H1 (cell line): ENCODE data around the gene KTI12. TPM values are rescaled to one million over a fixed set of nuclear protein-coding genes. Genes with fewer than 3 reads are reported as not detected.
A peak's percentile ranks its signal among the peaks of the same experiment; 100 is the strongest.

ENCODE experiments used
- CTCF ChIA-PET: fragments of 300-600 bp; sonication (Branson Sonifier 250); formaldehyde crosslinking; loops from one replicate; lab custom pipeline; 2021; ENCODE audit not compliant: partially characterized antibody; lab: Charles Lee
- POLR2A ChIA-PET: fragments of 300-600 bp; sonication (Branson Sonifier 250); formaldehyde crosslinking; loops from one replicate; lab custom pipeline; 2021; ENCODE audit warnings: inconsistent platforms; ENCODE audit not compliant: partially characterized antibody; lab: Charles Lee
- DNase-seq, 2 experiments: peaks; one replicate each; pipeline versions ENCODE4 v3.0.0 to v3.0.0-alpha.2; 2010 to 2022; ENCODE audit warnings: low spot score in 2 of 2, low read depth in 1 of 2, mixed read lengths in 1 of 2
- FAIRE-seq: peaks from 2 replicates; lab custom pipeline; 2011; peaks lifted over from hg19 to GRCh38; lab: Jason Lieb, UNC
- H2AFZ ChIP-seq: 2 replicates; pipeline ENCODE4 v1.8.1; 2012; ENCODE audit warnings: low read length, inconsistent platforms
- H2AK5ac ChIP-seq: 2 replicates; pipeline ENCODE4 v1.6.1; 2013; ENCODE audit warnings: low read depth, low read length
- H2BK120ac ChIP-seq: replicated peaks from 2 replicates; pipeline ENCODE3; 2013; ENCODE audit warnings: low read depth, low read length, inconsistent platforms
- H2BK12ac ChIP-seq: 2 replicates; pipeline ENCODE4 v1.6.1; 2013; ENCODE audit warnings: low read depth, low read length
- H2BK15ac ChIP-seq: 2 replicates; pipeline ENCODE4 v1.6.1; 2013; ENCODE audit warnings: low read length
- H2BK20ac ChIP-seq: 2 replicates; pipeline ENCODE4 v1.6.1; 2013; ENCODE audit warnings: low read length
- H2BK5ac ChIP-seq: 2 replicates; pipeline ENCODE4 v1.6.1; 2013; ENCODE audit warnings: low read depth, low read length
- H3K14ac ChIP-seq: 2 replicates; pipeline ENCODE4 v1.6.1; 2013; ENCODE audit warnings: inconsistent platforms; ENCODE audit not compliant: insufficient read length
- H3K18ac ChIP-seq: 2 replicates; pipeline ENCODE4 v1.6.1; 2013; ENCODE audit warnings: low read length; ENCODE audit errors: extremely low read depth
- H3K23ac ChIP-seq: 2 replicates; pipeline ENCODE4 v1.6.1; 2013; ENCODE audit warnings: inconsistent platforms; ENCODE audit not compliant: insufficient read length
- H3K23me2 ChIP-seq: 2 replicates; pipeline ENCODE4 v1.6.1; 2013; ENCODE audit warnings: low read depth, low read length
- H3K27ac ChIP-seq: 2 replicates; pipeline ENCODE4 v1.6.1; 2011; ENCODE audit warnings: low read depth, low read length, inconsistent platforms
- H3K27me3 ChIP-seq, 4 experiments: replicated peaks in 1 of 4; 1 replicate in 1 of 4; 2 replicates in 3 of 4; pipeline versions ENCODE4 v1.6.1 to v1.8.1; 2011 to 2013; ENCODE audit warnings: low read length in 3 of 4, mild to moderate bottlenecking in 3 of 4, inconsistent platforms in 2 of 4, mixed read lengths in 2 of 4, moderate library complexity in 1 of 4; ENCODE audit not compliant: control insufficient read depth in 3 of 4, insufficient read depth in 3 of 4; ENCODE audit errors: extremely low read depth in 1 of 4
- H3K36me3 ChIP-seq, 4 experiments: 2 replicates each; pipeline versions ENCODE4 v1.6.1 to v1.8.1; 2011 to 2013; ENCODE audit warnings: mild to moderate bottlenecking in 4 of 4, low read length in 3 of 4, moderate library complexity in 2 of 4, control low read depth in 1 of 4, inconsistent platforms in 1 of 4; ENCODE audit not compliant: insufficient read depth in 4 of 4, control insufficient read depth in 2 of 4
- H3K4ac ChIP-seq: replicated peaks from 2 replicates; pipeline ENCODE3; 2013; ENCODE audit warnings: low read length, low read depth, mixed read lengths, inconsistent platforms; ENCODE audit not compliant: insufficient read length
- H3K4me1 ChIP-seq, 4 experiments: replicated peaks in 1 of 4; 1 replicate in 1 of 4; 2 replicates in 3 of 4; pipeline versions ENCODE4 v1.6.1 to v1.8.1; 2011 to 2013; ENCODE audit warnings: low read length in 3 of 4, inconsistent platforms in 2 of 4, mixed read lengths in 1 of 4; ENCODE audit not compliant: insufficient read depth in 4 of 4, control insufficient read depth in 3 of 4
- H3K4me2 ChIP-seq, 2 experiments: 2 replicates each; pipeline versions ENCODE4 v1.6.1 to v1.8.1; 2011 to 2013; ENCODE audit warnings: low read depth in 2 of 2, low read length in 2 of 2, control low read depth in 1 of 2, inconsistent platforms in 1 of 2, mild to moderate bottlenecking in 1 of 2; ENCODE audit not compliant: insufficient read depth in 1 of 2
- H3K4me3 ChIP-seq, 4 experiments: fragments of 200-600, 300-600 bp in 1 of 4; sonication (generic), shearing (Covaris generic), sonication (Bioruptor Twin) in 1 of 4; 2 replicates each; pipeline versions ENCODE4 v1.5.1 to v1.8.1; 2011 to 2016; ENCODE audit warnings: low read length in 4 of 4, low read depth in 3 of 4, control low read depth in 2 of 4, inconsistent platforms in 2 of 4, mild to moderate bottlenecking in 2 of 4, mixed read lengths in 1 of 4, moderate library complexity in 1 of 4; ENCODE audit not compliant: insufficient read depth in 2 of 4; ENCODE audit errors: extremely low read depth in 1 of 4
- H3K56ac ChIP-seq: replicated peaks from 2 replicates; pipeline ENCODE3; 2013; ENCODE audit warnings: low read depth, mild to moderate bottlenecking, mixed read lengths, low read length, inconsistent platforms; ENCODE audit not compliant: insufficient read length
- H3K79me1 ChIP-seq: 2 replicates; pipeline ENCODE4 v1.6.1; 2013; ENCODE audit warnings: low read depth, low read length, control low read depth
- H3K79me2 ChIP-seq, 2 experiments: 2 replicates each; pipeline versions ENCODE4 v1.6.1 to v1.8.1; 2012 to 2013; ENCODE audit warnings: low read length in 2 of 2, mild to moderate bottlenecking in 2 of 2, inconsistent platforms in 1 of 2; ENCODE audit not compliant: insufficient read depth in 2 of 2, control insufficient read depth in 1 of 2
- H3K9ac ChIP-seq, 4 experiments: replicated peaks in 1 of 4; 1 replicate in 1 of 4; 2 replicates in 3 of 4; pipeline versions ENCODE4 v1.6.1 to v1.8.1; 2011 to 2013; ENCODE audit warnings: low read depth in 3 of 4, low read length in 3 of 4, control low read depth in 2 of 4, mild to moderate bottlenecking in 2 of 4, moderate library complexity in 2 of 4, inconsistent platforms in 1 of 4; ENCODE audit errors: extremely low read depth in 1 of 4
- H3K9me3 ChIP-seq, 2 experiments: 2 replicates each; pipeline versions ENCODE4 v1.6.1 to v1.8.1; 2012 to 2013; ENCODE audit warnings: mild to moderate bottlenecking in 2 of 2, moderate library complexity in 2 of 2, control low read depth in 1 of 2, inconsistent platforms in 1 of 2, low read depth in 1 of 2, low read length in 1 of 2, mixed read lengths in 1 of 2; ENCODE audit not compliant: insufficient read depth in 2 of 2
- H4K20me1 ChIP-seq, 2 experiments: replicated peaks in 1 of 2; 2 replicates each; pipeline versions ENCODE3 to v1.8.1; 2011 to 2013; ENCODE audit warnings: inconsistent platforms in 2 of 2, low read length in 2 of 2, mild to moderate bottlenecking in 1 of 2; ENCODE audit not compliant: insufficient read depth in 2 of 2, control insufficient read depth in 1 of 2
- H4K5ac ChIP-seq: 2 replicates; pipeline ENCODE4 v1.6.1; 2013; ENCODE audit warnings: low read length, low read depth, mixed read lengths, inconsistent platforms; ENCODE audit not compliant: insufficient read length
- H4K8ac ChIP-seq: 2 replicates; pipeline ENCODE4 v1.8.0; 2013; ENCODE audit warnings: mild to moderate bottlenecking, moderate library complexity, low read length, inconsistent platforms; ENCODE audit not compliant: insufficient read depth; ENCODE audit errors: extremely low read depth
- H4K91ac ChIP-seq: replicated peaks from 2 replicates; pipeline ENCODE3; 2013; ENCODE audit warnings: low read length, mixed read lengths, inconsistent platforms; ENCODE audit not compliant: insufficient read length
- BCL11A ChIP-seq, 2 experiments: IDR thresholded peaks; one replicate each; pipeline ENCODE4 v1.6.1; 2011; ENCODE audit warnings: low read depth in 2 of 2, low read length in 2 of 2, mild to moderate bottlenecking in 2 of 2
- BRCA1 ChIP-seq: IDR thresholded peaks from 2 replicates; pipeline ENCODE4 v1.6.1; 2012; ENCODE audit warnings: low read depth, low read length, improper control_type of control experiment
- CTBP2 ChIP-seq: IDR thresholded peaks from 2 replicates; pipeline ENCODE4 v1.7.0; 2011; ENCODE audit warnings: borderline replicate concordance, mild to moderate bottlenecking, moderate library complexity, mixed read lengths, low read length; ENCODE audit not compliant: insufficient read depth, insufficient read length
- GABPA ChIP-seq: IDR thresholded peaks from 2 replicates; pipeline ENCODE4 v1.6.1; 2011; ENCODE audit warnings: mild to moderate bottlenecking, low read length, moderate library complexity, borderline replicate concordance; ENCODE audit not compliant: insufficient read depth
- JUN ChIP-seq: IDR thresholded peaks from 2 replicates; pipeline ENCODE4 v1.6.1; 2011; ENCODE audit warnings: low read depth, mild to moderate bottlenecking, improper control_type of control experiment, low read length
- NANOG ChIP-seq: IDR thresholded peaks from 2 replicates; pipeline ENCODE4 v1.6.1; 2011; ENCODE audit warnings: low read length, low read depth, mild to moderate bottlenecking, inconsistent platforms; ENCODE audit not compliant: insufficient read depth, poor library complexity, severe bottlenecking
- POLR2A ChIP-seq, 2 experiments: IDR thresholded peaks; 1 replicate in 1 of 2; 2 replicates in 1 of 2; pipeline ENCODE4 v1.6.1; 2011; ENCODE audit warnings: low read depth in 2 of 2, low read length in 2 of 2, mild to moderate bottlenecking in 2 of 2; ENCODE audit errors: control extremely low read depth in 1 of 2
- POLR2AphosphoS5 ChIP-seq: IDR thresholded peaks from 2 replicates; pipeline ENCODE4 v1.6.1; 2011; ENCODE audit warnings: low read depth, low read length
- RBBP5 ChIP-seq: IDR thresholded peaks from 2 replicates; pipeline ENCODE4 v1.7.1; 2012; ENCODE audit warnings: low read depth, mild to moderate bottlenecking, inconsistent platforms, low read length, moderate library complexity, borderline replicate concordance
- SP4 ChIP-seq: IDR thresholded peaks from 2 replicates; pipeline ENCODE4 v1.6.1; 2012; ENCODE audit warnings: low read length, inconsistent platforms
- TCF12 ChIP-seq: IDR thresholded peaks from 2 replicates; pipeline ENCODE4 v1.6.1; 2011; ENCODE audit warnings: low read depth, mild to moderate bottlenecking, low read length
- WGBS, 2 experiments: shearing (Covaris generic) in 1 of 2; methylation state at CpG; one replicate each; pipeline versions ENCODE4 v1.1.6 to v1.1.7; 2013 to 2015; ENCODE audit warnings: low lambda C conversion rate in 2 of 2, mixed read lengths in 2 of 2, inconsistent platforms in 1 of 2, low coverage in 1 of 2, missing lambda C conversion rate in 1 of 2; ENCODE audit not compliant: insufficient replicate concordance in 2 of 2, insufficient coverage in 1 of 2, insufficient read length in 1 of 2; ENCODE audit errors: extremely low coverage in 1 of 2, missing lambda C conversion rate in 1 of 2; 5-methylcytosine and 5-hydroxymethylcytosine counted together
- polyA plus RNA-seq, 7 experiments: library from polyadenylated mRNA; depleted of rRNA in 3 of 7; stranded (reverse) in 5 of 7; unstranded in 2 of 7; fragments of >200 nt in 5 of 7; fragments of 200-250 nt in 2 of 7; gene quantifications; 1 replicate in 5 of 7; 2 replicates in 1 of 7; 4 replicates in 1 of 7; pipeline versions ENCODE4 v1.2.1 to v1.2.3, GENCODE V29; 2011 to 2013; ENCODE audit warnings: missing spikeins in 2 of 7, mixed read lengths in 2 of 7
- total RNA-seq: library from RNA; stranded (reverse); fragmentation: NEBNext Ultra II Directional; extraction: Animal tissue kit (Norgen Biotek cat#: 25700); gene quantifications from 2 replicates; pipeline ENCODE4 v1.2.1, GENCODE V29; 2021

Gene KTI12
- total and polyA plus RNA-seq, 2 of the 8 experiments (the other 6 are each of a cell fraction or from before 2014, with no cell fraction given) = 7.5 to 16.2 TPM

DNA sequence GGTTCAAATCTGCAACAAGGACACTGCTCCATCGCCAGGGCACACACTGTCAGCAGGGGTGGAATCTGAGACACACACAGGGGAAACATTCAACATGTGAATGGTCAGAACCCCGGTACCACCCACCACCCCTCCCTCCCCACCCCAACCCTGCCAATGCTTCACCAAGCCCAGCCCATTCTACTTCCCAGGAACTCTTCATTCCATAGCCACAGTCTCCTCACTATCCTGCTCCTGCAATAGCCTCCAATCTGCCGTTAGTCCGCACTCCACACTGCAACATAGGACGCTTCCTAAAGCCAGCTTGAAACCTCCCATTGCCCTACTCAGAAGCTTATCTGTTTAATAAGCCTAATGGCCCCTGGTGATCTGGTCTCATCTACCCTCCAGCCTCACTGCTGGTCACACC, 35.6 kb downstream of the KTI12 start:
- Histone ChIP-seq H3K27ac (no peak overlapping the region), H2BK20ac (no peak overlapping the region), H4K91ac (no peak overlapping the region), H2BK120ac (peak overlapping the region; percentile 75), H2BK12ac (no peak overlapping the region), H3K79me1 (no peaks in the 10 kb centered on the region), H3K79me2 (no peaks in the 10 kb centered on the region), H3K9me3 (no peaks in the 10 kb centered on the region), H3K14ac (no peak overlapping the region), H4K5ac (no peak overlapping the region), H2AFZ (peak overlapping the region; percentile 95), H3K23me2 (no peaks in the 10 kb centered on the region), H4K20me1 (no peaks in the 10 kb centered on the region), H3K18ac (no peak overlapping the region; the same call in 1 of the 2 replicates), H3K4me2 (peak overlapping the region; percentile 51 to 71), H2BK15ac (peak overlapping the region; percentile 35; the same call in 1 of the 2 replicates), H3K56ac (no peak overlapping the region), H3K27me3 (no peaks in the 10 kb centered on the region; a peak in 1 of 7 replicates), H3K4ac (no peak overlapping the region), H3K9ac (no peak overlapping the region), H3K4me1 (peaks cover 4 to 11% (median 10%) of the 10 kb centered on the region in 4 experiments; a peak in 6 of 7 replicates), H3K23ac (no peak overlapping the region), H2AK5ac (no peak overlapping the region), H3K4me3 (no peak overlapping the region), H3K36me3 (no peaks in the 10 kb centered on the region), H2BK5ac (peak overlapping the region; percentile 13; the same call in 1 of the 2 replicates), H4K8ac (no peak overlapping the region)
- ChIA-PET CTCF (interaction anchor here (0.9 to 3.7 kb wide), 12 partner anchors 10 to 173 kb away, joined by 3 to 35 read pairs (median 6); no protein-coding TSS in a partner anchor), POLR2A (interaction anchor here (0.7 to 1.6 kb wide), 5 partner anchors 9 to 118 kb away, joined by 3 to 6 read pairs (median 3); partner anchors contain the start of genes BTF3L4 and TXNDC12)
- WGBS, 2 experiments = 37% methylated on average over 5 of the region's 5 CpGs; no CpG with 5 or more reads in 1 of the 2 experiments
- TF ChIP-seq JUN = no peak
- no peak for TF ChIP-seq NANOG
- no peak for TF ChIP-seq TCF12
- TF ChIP-seq GABPA = no peak
- no peak for TF ChIP-seq RBBP5
- no peak for TF ChIP-seq SP4
- TF ChIP-seq BCL11A (IDR thresholded peaks at IDR 0.05; ENCODE audit: low read depth in 2 of 2, low read length in 2 of 2) = no peak
- TF ChIP-seq BRCA1 = no peak
- TF ChIP-seq POLR2A (IDR thresholded peaks at IDR 0.05; ENCODE audit: control extremely low read depth in 1 of 2, low read depth in 2 of 2, low read length in 2 of 2) = no peak
- no peak for TF ChIP-seq POLR2AphosphoS5
- TF ChIP-seq CTBP2 = no peak
- no peak for DNase-seq
- peak; percentile 48 for FAIRE-seq
